HCEC 1CT (cell line): ENCODE data around the gene LYSMD2.
A peak's percentile ranks its signal among the peaks of the same experiment; 100 is the strongest.

ENCODE experiments used
- DNase-seq: peaks from one replicate; pipeline ENCODE4 v3.0.0-alpha.2; 2017

The LYSMD2 gene

DNA sequence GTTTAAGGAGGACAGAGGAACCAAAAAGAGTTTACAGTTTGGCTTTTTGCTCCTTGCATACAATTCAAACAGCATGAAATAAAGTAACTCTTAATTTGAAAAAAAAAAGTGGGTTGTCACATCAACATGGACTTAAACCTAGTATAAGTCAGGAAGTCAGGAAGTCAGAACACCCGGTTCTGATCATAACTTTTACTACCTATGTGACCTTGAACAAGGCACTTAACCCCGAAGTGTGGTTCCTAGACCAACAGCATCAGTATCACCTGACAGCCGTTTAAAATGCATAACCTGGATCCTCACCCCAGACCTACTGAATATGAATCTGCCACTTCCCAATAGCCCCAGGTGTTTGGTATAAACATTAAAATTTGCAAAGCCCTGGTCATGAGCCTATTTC lies 18.7 kb downstream of the LYSMD2 start:
- no peak for DNase-seq

DNA sequence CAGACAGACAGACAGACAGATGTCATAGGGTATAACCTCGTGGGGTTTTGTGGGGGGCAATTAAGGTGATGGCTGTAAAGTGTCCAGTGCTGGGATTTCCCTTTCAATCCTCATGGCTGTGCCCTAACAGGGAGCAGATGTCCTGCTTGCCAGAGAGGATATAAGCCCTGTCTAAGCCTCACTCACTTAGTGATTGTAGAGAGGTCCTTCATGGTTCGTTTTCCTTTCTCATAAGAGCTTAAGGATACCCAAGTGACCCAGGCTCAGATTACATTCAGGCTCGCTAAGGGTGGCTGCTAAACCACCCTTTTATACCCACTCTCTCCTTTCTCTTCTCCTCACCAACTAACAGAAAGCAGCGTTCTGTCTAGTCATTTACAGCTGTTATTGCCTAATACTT lies 19.2 kb downstream of the LYSMD2 start:
- DNase-seq: no peak

DNA sequence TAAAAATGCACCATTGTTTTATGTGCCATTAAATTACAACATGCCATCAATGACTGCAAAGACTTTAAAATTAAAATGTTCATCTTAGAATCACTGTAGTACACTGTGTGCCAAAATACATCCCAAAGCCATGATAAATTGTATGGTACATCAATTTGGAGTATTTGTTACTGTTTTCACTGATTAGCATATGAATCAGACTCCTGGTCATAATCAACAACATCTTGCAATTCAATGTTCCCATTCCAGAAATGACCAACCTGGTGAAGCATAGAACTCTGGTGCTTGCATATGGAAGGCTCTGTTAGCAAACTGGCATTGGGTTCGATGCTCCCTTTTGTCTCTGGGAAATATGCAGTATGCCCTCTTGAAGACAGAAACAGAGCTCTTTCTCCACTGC lies 22.5 kb downstream of the LYSMD2 start:
- DNase-seq: no peak

DNA sequence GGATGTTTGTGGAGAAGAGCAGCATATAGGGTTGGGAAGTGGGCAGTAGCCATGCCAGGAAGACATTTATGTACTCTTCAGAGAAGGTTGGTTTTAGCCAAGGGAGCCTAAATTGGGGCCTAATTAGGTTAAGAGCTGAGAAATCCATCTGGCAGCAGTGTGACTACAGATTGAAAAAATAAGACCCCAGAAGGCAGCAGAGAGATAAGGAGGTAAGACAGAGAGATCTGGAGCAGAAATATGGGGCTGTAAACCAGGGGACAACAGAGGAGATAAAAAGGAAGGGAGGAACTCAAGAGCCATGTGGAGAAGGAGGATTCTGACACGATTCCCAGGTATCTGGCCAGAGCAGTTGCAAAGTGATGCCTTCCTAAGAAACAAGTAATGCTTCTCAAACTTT lies 23.3 kb downstream of the LYSMD2 start:
- no peak for DNase-seq

DNA sequence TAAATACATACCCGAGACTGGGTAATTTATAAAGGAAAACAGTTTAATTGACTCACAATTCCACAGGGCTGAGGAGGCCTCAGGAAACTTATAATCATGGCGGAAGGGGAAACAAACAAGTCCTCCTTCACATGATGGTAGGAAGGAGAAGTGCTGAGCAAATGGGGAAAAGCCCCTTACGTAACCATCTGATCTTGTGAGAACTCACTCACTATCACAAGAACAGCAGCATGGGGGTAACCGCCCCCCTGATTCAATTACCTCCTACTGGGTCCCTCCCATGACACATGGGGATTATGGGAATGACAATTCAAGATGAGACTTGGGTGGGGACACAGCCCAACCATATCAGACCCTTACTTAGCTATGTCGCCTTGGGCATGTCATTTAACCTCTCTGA lies 28.4 kb downstream of the LYSMD2 start:
- no peak for DNase-seq

DNA sequence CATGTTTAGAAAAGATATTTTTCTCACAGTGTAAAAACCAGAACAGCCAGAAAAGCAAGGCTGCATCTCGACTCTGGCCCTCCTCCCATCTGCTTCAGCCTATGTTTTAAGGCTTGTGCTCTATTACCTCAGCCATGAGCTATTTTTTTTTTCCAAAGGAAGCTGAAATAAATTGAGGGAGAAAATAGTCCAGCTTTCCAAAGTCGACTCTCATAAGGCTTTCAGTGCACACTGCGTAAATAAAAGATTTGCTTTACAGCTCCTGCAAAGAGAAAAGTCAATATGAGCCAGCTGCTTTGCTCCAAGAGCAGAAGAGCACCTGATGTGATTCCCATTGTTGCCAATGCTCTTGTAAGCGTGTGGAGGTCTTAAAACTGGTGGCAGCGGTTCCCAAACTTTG lies 29.4 kb downstream of the LYSMD2 start:
- no peak for DNase-seq

DNA sequence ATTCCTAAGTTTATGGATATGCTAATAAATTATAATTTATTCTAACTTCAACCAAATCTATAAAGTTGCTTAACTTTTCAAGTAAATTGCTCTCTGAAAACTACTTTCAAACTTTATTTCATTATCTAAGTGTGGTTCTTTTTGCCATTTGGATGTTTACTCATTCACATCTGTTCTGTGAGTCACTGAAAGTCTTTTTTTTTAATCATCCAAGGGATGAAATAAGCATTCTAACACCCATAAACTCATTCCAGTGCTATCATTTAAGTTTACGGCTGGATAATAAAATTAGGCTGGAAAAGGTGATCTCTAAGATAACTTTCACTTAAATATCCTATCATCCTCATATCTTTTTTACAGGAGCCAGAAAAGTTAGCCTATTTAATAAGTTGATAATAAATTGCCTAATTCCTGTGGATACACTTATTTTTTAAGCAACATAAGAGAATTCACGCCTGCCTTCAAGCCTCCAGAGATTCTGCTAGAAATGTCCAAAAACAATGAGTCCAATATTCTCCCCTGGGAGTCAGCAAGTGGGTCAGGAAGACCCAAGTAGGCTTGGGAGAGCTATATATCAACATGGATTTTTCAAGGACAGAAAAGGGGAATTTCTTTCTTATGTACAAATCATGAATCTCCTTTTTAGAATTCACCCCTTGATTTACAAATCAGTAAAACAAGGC lies 30.4 kb downstream of the LYSMD2 start:
- DNase-seq: peak; percentile 42

DNA sequence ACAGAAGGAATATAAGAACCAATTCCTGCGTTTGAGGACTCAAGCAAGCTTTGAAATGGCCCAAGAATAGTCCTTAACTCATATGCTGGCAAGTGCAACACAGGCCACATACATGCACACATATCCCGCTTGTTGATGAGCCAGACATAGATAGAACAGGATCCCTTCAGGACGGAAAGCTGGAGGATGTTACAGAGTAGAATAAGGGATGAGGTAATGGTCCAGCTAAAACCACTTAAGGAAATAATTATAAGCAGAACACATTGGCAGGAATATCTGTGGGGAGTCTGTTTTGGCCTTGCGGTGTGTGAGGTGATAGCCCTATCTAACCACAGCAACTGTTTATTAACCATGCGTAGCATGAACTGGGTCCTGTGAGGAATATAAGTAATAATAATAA lies 31.2 kb downstream of the LYSMD2 start:
- peak; percentile 34 for DNase-seq

DNA sequence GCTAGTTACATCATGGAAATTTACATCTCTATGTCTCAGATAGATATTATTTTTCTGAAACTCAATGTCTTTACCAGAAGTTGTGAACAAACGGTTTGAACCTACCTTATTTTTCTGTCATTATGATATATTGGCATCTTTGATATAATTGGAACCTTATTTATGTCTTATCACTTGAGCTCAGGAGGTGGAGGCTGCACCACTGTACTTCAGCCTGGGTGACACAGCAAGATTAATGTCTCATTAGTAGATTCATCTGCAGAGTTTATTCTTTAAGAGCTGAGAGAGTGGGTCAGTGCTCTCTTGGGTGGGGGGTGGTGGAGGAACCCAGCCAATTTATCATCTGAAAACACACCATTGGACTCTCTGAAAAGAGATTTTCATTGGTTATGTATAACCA lies 34.7 kb downstream of the LYSMD2 start:
- no peak for DNase-seq

DNA sequence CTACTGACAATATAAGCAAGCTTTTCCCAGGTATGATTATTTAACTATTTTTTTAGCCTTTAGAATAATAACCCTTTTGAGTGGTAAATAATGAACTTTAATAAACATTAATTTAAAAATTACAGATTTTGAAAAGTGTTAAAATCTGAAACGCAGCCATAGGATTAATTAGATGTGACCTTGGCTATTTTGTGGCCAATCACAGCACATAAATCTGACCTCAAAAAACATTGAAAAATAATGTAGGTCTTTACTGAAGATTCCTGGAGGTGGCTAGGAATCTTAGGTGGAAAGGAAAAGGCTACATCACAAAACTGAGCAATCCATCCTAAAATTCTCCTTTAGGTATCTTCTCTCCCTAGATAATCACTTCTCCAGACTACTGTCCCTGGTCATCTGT lies 38.1 kb downstream of the LYSMD2 start:
- DNase-seq: no peak

DNA sequence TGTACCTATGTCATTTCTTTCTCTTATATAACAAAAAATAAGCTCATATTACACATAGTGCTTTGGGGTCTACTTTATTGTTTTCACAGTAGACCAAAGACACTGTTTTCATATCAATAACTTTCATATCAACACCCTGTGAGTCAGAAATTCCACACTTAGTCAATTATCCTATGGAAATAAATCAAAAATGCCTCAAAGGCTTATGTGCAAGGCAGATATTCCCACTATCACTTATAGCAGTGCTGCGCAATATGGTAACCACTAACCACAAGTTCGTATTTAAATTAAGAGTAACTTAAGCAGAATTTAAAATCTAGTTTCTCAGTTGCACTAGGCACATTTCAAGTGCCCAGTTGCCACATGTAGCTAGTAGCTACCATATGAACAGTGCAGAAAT lies 40.3 kb downstream of the LYSMD2 start:
- peak; percentile 13 for DNase-seq

DNA sequence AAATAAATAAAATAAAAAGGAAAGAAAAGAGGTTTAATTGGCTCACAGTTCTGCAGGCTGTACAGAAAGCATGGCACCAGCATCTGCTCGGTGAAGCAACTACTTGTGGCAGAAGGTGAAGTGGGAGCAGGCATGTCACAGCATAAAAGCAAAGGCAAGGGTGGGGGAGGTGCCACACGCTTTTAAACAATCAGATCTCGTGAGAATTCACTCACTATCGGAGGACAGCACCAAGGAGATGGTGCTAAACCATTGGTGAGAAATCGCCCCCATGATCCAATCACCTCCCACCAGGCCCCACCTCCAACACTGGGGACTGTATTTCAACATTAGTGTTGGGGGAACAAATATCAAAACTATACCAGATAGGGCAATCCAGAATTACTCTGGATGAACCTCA lies 40.9 kb downstream of the LYSMD2 start:
- DNase-seq: no peak

DNA sequence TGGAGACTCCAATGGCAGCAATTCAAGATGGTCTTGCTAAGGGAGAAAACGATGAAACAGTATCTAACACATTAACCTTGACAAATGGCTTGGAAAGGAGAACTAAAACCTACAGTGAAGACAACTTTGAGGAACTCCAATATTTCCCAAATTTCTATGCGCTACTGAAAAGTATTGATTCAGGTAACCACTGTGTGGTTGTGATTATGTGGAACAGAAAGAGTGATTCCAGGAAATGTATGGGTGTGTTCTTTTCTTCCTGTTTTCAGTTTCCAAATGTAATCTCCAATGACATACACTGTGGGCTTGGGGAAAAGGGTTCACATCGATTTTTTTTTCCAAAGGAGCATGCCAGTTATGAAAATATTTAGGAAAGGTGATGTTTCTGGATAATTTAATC lies 45.3 kb downstream of the LYSMD2 start:
- DNase-seq: no peak

DNA sequence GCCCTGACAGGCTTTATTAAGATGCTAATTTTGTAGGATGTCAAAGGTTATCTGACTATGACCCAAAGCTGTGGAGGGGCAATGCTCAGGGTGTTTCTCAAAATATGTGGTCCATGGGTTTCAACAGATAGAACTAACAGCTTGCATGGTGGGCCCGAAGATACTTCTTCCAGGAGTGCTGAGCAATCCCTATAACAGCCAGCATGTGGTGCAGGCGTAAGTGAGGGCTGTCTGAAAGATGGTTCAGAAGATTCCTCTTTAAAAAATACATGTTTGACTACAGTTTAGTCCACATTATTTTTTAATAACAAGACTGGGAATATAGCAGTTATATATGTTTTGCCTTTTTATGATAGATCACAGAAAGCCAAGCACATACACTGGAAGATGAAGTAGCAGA lies 48.6 kb downstream of the LYSMD2 start:
- no peak for DNase-seq

DNA sequence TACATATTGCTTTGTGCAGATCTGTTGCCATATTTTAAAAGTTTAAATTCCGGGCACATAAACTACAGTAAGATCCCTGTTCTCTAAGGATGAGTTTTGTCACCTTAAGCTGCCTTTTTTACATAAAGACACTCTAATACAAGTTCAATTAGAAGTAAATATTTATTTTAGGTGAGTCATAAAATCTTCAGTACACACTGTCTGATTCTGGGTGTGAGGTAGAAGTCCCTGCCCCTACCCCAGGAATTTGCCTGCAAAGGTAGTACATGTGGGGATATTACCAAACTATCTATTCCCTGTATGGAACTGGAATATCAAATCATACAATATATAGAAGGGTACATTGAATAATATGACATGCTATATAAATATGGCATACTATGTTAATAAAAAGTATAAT lies 49.9 kb downstream of the LYSMD2 start:
- no peak for DNase-seq

DNA sequence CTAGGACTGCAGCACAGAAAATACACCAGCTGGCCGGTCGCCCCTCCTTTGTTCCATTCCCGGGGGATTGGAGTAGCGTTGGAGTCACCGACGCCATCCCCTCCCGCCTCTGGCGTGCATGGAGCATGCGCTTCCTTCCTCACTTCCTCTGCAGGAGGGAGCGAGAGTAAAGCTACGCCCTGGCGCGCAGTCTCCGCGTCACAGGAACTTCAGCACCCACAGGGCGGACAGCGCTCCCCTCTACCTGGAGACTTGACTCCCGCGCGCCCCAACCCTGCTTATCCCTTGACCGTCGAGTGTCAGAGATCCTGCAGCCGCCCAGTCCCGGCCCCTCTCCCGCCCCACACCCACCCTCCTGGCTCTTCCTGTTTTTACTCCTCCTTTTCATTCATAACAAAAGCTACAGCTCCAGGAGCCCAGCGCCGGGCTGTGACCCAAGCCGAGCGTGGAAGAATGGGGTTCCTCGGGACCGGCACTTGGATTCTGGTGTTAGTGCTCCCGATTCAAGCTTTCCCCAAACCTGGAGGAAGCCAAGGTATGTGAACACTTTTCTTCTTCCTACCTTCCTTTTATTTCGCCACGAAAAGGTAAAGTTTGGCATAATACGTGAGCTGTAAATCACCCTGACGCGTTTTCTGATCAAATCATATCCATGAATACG lies 56.0 kb downstream of the LYSMD2 start, which contains the start of gene SCG3:
Gene SCG3, plus strand, starts transcription at position 201 of the 661 bp plus-strand sequence. Its CDS starts 253 bp downstream, at position 454.
- no peak for DNase-seq

DNA sequence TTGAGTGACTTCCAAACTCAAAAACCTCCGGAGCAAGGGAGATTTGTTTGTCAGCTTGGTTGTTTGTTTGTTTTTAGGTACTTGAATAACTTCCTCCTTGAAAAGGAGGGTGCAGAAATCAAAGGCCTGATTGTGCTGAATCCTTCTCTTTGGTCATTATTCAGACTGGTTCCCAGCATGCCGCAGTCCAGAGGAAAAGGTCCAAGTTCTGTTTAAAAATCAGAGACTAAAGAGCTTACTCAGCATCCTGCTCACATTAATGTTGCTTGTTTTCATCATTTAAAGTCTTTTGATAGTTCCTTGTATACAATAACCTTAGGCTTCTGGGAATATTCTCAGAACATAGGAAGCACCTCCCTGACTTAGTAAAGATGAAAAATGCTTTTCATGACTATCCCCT lies 57.1 kb downstream of the LYSMD2 start:
- no peak for DNase-seq

DNA sequence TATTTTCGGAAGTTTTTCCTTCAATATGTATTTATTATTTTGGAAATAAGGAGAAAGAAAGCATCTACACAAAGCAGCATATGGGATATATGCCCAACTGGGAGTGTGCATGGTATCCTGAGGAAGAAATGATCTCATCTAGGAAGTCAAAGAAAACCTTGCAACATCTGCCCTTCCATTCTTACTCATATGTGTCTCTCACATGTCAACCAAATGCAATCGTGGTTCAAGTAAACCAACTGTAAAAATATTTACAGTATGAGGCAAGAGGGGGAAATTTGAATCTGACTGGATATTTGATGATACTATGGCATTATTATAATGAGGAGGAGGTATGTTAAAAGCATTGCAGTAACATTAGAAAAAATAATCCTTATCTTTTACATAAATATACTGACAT lies 59.4 kb downstream of the LYSMD2 start:
- peak; percentile 83 for DNase-seq

DNA sequence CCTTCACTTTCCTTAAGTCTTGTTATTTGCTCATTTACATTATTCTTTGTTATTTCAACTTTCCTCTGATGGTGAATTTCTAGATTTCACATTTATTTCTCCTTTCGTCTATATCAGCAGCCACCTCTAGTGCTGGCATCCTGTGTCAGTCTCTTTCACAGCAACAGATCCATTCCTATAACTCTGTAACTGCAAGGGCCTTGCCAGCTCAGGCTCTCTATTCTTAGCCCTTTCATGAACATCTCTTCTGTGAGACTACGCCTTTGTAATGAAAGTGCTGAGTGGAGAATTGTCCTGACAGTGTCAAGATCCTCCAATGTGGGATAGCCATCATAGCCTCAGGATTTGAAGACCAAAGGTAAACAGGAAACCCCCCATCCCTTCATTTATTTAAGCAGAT lies 60.0 kb downstream of the LYSMD2 start:
- no peak for DNase-seq

DNA sequence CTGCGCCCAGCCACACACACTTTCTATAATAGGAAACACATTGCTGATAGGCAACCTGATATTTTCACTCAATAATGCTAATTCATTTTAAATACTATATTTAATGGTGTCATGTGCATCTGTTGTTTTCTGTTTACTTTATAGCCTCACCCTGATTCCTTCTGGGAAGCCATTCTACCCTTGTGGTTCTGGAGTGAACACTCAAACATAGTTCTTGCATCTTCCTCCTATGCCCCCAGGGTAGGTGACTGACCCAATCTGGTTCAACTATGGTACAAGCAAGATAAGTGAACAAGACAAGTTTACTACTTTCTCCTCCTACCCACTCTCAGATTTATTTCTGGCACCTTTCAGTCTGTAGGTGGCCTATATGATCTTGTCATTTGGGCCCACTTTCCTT lies 60.4 kb downstream of the LYSMD2 start:
- no peak for DNase-seq

DNA sequence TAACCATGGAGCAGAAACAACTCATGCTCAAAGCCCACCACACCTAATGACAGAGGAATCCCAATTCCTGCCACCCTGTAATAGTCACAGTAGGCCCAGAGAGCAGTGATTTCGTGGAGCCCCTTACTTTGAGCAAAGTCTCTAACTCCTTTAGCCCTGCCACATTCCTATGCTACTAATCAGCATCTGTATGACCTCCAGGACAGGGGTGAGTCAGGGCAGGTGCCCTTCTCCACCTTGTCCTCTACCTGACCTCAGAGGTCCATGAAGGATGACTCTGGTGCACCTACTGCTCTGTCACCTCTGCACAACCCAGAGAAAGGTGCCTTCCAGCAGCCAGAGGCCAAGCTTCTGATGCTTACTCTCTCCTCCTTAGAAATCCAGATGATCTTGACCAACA lies 62.2 kb downstream of the LYSMD2 start:
- DNase-seq: no peak
